Hepatocyte (in vitro differentiated cells): Measurements from ENCODE around the gene CEP192. TPM values are rescaled to one million over a fixed set of nuclear protein-coding genes. Genes with fewer than 3 reads are reported as not detected.

Experiments
- DNase-seq: peaks from one replicate; pipeline ENCODE4 v3.0.0-alpha.2; 2016; ENCODE audit warnings: low spot score
- H2AFZ ChIP-seq: fragments of 200-600 bp; sonication (generic); 2 replicates; pipeline ENCODE4 v1.6.0; 2016; ENCODE audit warnings: antibody characterized with exemption, mild to moderate bottlenecking
- H3K27ac ChIP-seq: fragments of 200-600 bp; sonication (generic); 2 replicates; pipeline ENCODE4 v1.5.1; 2016; ENCODE audit warnings: mild to moderate bottlenecking
- H3K27me3 ChIP-seq: fragments of 200-600 bp; sonication (generic); 2 replicates; pipeline ENCODE4 v1.6.1; 2016
- H3K36me3 ChIP-seq: fragments of 200-600 bp; sonication (generic); replicated peaks from 2 replicates; pipeline ENCODE4 v1.5.1; 2016; ENCODE audit warnings: low read depth; ENCODE audit not compliant: insufficient read depth
- H3K4me1 ChIP-seq: fragments of 200-600 bp; sonication (generic); 2 replicates; pipeline ENCODE4 v1.5.1; 2016; ENCODE audit warnings: mild to moderate bottlenecking, moderate library complexity; ENCODE audit not compliant: insufficient read depth
- H3K4me2 ChIP-seq: fragments of 200-600 bp; sonication (generic); 2 replicates; pipeline ENCODE4 v1.6.0; 2016
- H3K4me3 ChIP-seq: fragments of 200-600 bp; sonication (generic); 2 replicates; pipeline ENCODE4 v1.5.1; 2016; ENCODE audit warnings: mild to moderate bottlenecking
- H3K79me2 ChIP-seq: fragments of 200-600 bp; sonication (generic); 2 replicates; pipeline ENCODE4 v1.6.0; 2017; ENCODE audit warnings: mild to moderate bottlenecking
- H3K9me2 ChIP-seq: fragments of 200-600 bp; sonication (generic); replicated peaks from 2 replicates; pipeline ENCODE4 v1.6.0; 2017; ENCODE audit warnings: mild to moderate bottlenecking; ENCODE audit not compliant: insufficient read depth
- H3K9me3 ChIP-seq: fragments of 200-600 bp; sonication (generic); 2 replicates; pipeline ENCODE4 v1.5.1; 2016; ENCODE audit warnings: low read depth, mild to moderate bottlenecking
- H4K20me1 ChIP-seq: fragments of 200-600 bp; sonication (generic); 2 replicates; pipeline ENCODE4 v1.6.0; 2016; ENCODE audit warnings: mild to moderate bottlenecking; ENCODE audit not compliant: insufficient read depth, poor library complexity, severe bottlenecking
- CTCF ChIP-seq: fragments of 200-600 bp; sonication (generic); IDR thresholded peaks from 2 replicates; pipeline ENCODE4 v1.5.1; 2016; ENCODE audit warnings: antibody characterized with exemption, mild to moderate bottlenecking; ENCODE audit not compliant: poor library complexity
- EZH2 ChIP-seq: fragments of 200-600 bp; sonication (generic); IDR thresholded peaks from 2 replicates; pipeline ENCODE4 v1.6.1; 2016; ENCODE audit warnings: antibody characterized with exemption, mild to moderate bottlenecking, borderline replicate concordance
- EZH2phosphoT487 ChIP-seq: fragments of 200-600 bp; sonication (generic); IDR thresholded peaks from one replicate; pipeline ENCODE4 v1.6.1; 2018; ENCODE audit warnings: antibody characterized with exemption, mild to moderate bottlenecking, low read depth, moderate library complexity; ENCODE audit not compliant: unreplicated experiment, severe bottlenecking
- WGBS: methylation state at CpG from one replicate; pipeline ENCODE4 v1.1.6; 2016; ENCODE audit warnings: low lambda C conversion rate; ENCODE audit errors: missing lambda C conversion rate; 5-methylcytosine and 5-hydroxymethylcytosine counted together
- polyA plus RNA-seq: library from polyadenylated mRNA; unstranded; fragments of >200 nt; fragmentation: Nextera tagmentation; extraction: Ambion mirVana; gene quantifications from 2 replicates; pipeline ENCODE4 v1.2.1, GENCODE V29; 2016
- total RNA-seq: library from RNA; depleted of rRNA; stranded (reverse); fragments of >200 nt; gene quantifications from 2 replicates; pipeline ENCODE4 v1.2.3, GENCODE V29; 2014

CEP192 gene
- total and polyA plus RNA-seq, 2 experiments from 2014 or later: 7.9 to 17.4 TPM

GRCh38 chr18:12946549-12947284, 44.4 kb upstream of the CEP192 start:
- peaks cover 36% of the 10 kb centered on the region for H3K79me2 ChIP-seq
- peak overlapping the region; percentile 48 for H2AFZ ChIP-seq

GRCh38 chr18:12947285-12948049, 43.7 kb upstream of the CEP192 start, which contains the start of gene SEH1L:
Gene SEH1L, plus strand, starts transcription at chr18:12948011. Its CDS starts 111 bp downstream, at chr18:12948122.
- peak within 1 kb of the TSS; percentile 88 for H3K4me3 ChIP-seq
- under 1% methylated on average over 36 of the region's 58 CpGs for WGBS
- DNase-seq: peak; percentile 100
- H3K79me2 ChIP-seq: peaks cover 44% of the 10 kb centered on the region
- no peaks in the 10 kb centered on the region for H3K9me3 ChIP-seq
- peak within 1 kb of the TSS; percentile 98 for H3K27ac ChIP-seq
- H3K36me3 ChIP-seq: no peaks in the 10 kb centered on the region
- H3K4me1 ChIP-seq: peaks cover 5% of the 10 kb centered on the region
- H3K27me3 ChIP-seq: no peaks in the 10 kb centered on the region
- H3K4me2 ChIP-seq: peak within 1 kb of the TSS; percentile 86
- no peaks in the 10 kb centered on the region for H3K9me2 ChIP-seq
- peak within 1 kb of the TSS; percentile 84 for H2AFZ ChIP-seq
- H4K20me1 ChIP-seq: no peaks in the 10 kb centered on the region
- TF ChIP-seq EZH2: no peak
- TF ChIP-seq EZH2phosphoT487: no peak
- no peak for TF ChIP-seq CTCF

More at GRCh38 chr18:12946549-12947284, 44.4 kb upstream of the CEP192 start:
- TF ChIP-seq EZH2 (no peak), CTCF (no peak), EZH2phosphoT487 (no peak)
- Histone ChIP-seq H3K4me3 (peak overlapping the region; percentile 26), H4K20me1 (no peaks in the 10 kb centered on the region), H3K27me3 (no peaks in the 10 kb centered on the region), H3K36me3 (no peaks in the 10 kb centered on the region), H3K9me3 (no peaks in the 10 kb centered on the region), H3K9me2 (no peaks in the 10 kb centered on the region), H3K4me1 (peaks cover 5% of the 10 kb centered on the region), H3K4me2 (peak overlapping the region; percentile 86), H3K27ac (peak overlapping the region; percentile 96)
- peak; percentile 62 for DNase-seq
- 1% methylated on average over 15 of the region's 15 CpGs for WGBS

GRCh38 chr18:12948050-12948804, 42.9 kb upstream of the CEP192 start:
- H3K4me2 ChIP-seq: peak overlapping the region; percentile 83
- peaks cover 47% of the 10 kb centered on the region for H3K79me2 ChIP-seq
- WGBS: 6% methylated on average over 22 of the region's 81 CpGs
- H3K36me3 ChIP-seq: no peaks in the 10 kb centered on the region
- peak overlapping the region; percentile 98 for H3K27ac ChIP-seq
- peaks cover 5% of the 10 kb centered on the region for H3K4me1 ChIP-seq
- peak; percentile 94 for DNase-seq
- H3K9me2 ChIP-seq: no peaks in the 10 kb centered on the region
- TF ChIP-seq EZH2 (no peak), EZH2phosphoT487 (no peak)
- no peaks in the 10 kb centered on the region for H3K9me3 ChIP-seq
- peak overlapping the region; percentile 88 for H3K4me3 ChIP-seq
- H4K20me1 ChIP-seq: no peaks in the 10 kb centered on the region
- H3K27me3 ChIP-seq: no peaks in the 10 kb centered on the region
- peak overlapping the region; percentile 84 for H2AFZ ChIP-seq
